GM04504 (cell line): ENCODE measurements around the gene PDSS2.
A peak's percentile ranks its signal among the peaks of the same experiment; 100 is the strongest.
"Not testable (repeated sequence)": the region's sequence is repeated elsewhere in the genome, so short reads cannot be mapped to it uniquely, and the experiment has no call there.

Experiments
- DNase-seq: peaks from one replicate; pipeline ENCODE4 v3.0.0-alpha.2; 2012; ENCODE audit warnings: low read depth

The PDSS2 gene

GRCh38 chr6:107459283-107460082 is at the start of gene PDSS2:
PDSS2 (minus strand) TSS chr6:107459564; CDS start chr6:107459285, 279 bp downstream.
- DNase-seq = peak; percentile 92

GRCh38 chr6:107506145-107506544 is 46.8 kb upstream of the PDSS2 start:
- no peak for DNase-seq

DNA sequence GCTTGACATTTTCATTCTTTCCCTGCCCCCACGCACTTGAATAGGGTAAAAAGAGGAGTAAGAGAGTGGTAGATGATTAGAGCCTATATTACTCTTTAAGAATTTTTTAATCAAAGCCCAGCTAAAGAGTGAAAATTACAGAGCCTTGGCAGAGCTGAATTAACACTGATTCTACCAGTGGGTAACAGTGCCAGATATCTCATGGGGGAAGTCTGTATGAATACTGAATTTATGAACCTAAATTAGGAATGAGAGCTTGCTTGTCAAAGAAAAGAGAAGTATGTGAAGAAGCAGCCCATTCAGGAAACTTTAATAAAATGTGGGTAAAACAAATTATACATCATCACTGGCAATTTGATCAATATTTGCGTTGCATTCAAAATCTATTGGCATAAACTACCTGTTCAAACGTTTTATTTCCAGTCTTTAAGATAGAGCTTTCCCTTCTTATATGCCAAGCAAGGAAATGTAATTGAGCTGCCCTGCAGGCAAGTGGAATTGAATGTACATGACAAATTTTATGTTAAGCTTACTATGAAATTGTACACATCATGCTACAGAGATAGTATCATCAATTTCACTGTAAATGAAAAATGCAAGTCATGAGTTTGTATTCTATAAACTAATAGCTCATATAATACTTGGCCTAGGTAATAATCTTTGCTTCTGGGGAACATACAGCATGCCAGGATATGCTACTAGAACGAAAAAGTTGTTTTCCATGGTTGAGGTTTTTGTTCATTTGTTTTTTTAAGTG is 45.1 kb upstream of the PDSS2 start:
- DNase-seq = no peak

DNA sequence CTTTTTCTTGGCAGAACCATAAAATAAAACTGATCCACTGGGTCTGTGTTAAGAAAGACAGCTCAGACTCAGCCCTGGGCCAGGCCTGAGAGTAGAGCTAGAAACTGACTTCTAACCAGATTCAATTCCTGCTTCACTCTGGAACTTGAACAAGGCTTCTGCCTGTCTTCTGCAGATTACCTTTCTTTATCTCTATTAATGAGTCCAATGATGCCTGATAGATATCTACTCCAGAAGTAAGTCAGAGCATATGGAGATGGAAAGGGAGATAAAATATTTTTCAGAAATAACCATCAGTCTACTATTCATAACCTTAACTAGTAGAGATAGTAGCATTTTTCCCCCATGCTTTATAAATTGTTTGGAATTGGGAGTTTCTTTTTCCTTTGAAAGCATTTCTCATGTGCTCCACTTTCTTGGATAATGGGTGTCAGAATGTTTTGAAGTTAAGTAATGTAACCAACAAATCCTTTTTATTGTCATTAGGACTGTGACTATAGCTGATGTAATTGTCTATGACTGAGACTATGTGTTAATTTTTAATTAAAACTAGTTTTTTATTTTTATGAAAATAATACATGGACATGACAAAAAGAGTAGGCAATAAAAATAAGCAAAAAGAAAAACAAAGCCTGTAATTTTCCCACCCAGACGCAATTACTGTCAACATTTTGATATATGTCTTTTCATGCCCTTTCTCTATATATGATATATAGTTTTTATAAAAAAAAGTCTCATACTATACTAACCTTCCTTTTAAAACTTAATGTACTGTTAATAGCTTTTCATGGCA is 37.7 kb upstream of the PDSS2 start:
- DNase-seq = no peak

- no peak for DNase-seq
Observed at GRCh38 chr6:107495971-107496370, 36.6 kb upstream of the PDSS2 start.

- DNase-seq = no peak
Observed at GRCh38 chr6:107495196-107495643, 35.9 kb upstream of the PDSS2 start.

DNA sequence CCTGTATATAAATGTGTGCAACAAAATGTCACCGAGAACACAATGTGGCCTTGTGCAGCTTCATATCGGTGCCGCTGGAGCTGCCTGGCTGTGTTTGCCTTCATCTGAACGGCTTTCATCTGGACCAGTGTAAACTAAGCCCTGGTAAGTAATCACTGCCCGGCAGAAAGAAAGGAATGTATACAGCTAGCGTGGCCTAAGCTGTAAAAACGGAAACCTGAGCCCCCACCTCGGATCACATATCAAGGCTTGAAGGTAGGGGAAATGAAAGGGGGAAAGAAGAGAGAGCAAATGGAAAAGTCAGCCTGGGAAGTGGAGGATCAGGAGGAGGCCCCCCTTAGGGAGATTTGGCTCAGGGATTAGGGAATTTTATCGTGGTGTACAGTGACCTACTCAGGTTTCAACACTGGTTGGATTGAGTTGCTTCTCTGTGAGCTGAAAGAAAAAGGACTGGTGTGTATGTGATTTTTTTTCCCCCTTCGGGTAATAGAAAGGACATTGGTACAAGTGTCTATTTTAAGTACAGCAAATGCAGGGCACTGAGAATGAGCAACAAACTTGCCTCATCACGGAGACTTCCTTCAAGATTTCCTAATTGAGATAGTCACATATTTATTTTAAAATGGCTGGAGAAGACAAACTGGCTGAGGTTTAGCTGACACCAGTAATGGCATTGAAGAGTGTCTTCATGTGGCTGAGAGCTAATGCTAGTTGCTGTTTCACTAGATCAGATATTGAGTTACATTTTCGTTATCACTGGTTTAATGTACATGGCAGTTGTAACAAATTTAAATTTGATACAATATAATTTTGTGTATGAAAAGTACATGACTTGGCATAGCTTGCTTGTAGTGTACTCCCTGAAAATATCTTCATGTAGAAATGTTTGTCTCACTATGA is 34.0 kb upstream of the PDSS2 start:
- no peak for DNase-seq

- no peak for DNase-seq
Observed at GRCh38 chr6:107491760-107492660, 32.6 kb upstream of the PDSS2 start.

DNA sequence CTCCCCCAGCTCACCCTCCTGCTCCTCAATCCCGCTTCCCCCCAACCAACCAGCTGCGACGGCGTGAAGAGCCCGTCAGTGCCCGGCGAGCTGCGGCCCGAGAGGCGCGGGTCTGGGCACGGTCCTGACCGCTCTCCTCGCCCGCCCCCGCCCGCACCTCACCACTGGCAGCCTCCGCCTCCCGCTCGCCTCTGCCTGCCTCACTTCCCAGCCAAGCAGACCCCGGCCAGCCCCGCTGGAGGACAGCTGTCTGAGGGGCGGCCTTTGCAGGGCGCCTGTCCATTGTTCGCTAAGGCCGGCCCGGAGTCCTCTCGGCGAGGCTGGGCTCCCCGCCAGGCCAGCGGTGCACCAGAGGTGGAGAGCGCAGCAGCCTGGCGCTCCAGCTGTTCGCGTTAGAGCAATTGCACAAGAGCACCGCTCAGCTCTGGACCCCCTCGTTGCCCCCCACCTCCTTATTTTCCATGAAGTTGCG is 31.8 kb upstream of the PDSS2 start:
- DNase-seq = no peak

DNA sequence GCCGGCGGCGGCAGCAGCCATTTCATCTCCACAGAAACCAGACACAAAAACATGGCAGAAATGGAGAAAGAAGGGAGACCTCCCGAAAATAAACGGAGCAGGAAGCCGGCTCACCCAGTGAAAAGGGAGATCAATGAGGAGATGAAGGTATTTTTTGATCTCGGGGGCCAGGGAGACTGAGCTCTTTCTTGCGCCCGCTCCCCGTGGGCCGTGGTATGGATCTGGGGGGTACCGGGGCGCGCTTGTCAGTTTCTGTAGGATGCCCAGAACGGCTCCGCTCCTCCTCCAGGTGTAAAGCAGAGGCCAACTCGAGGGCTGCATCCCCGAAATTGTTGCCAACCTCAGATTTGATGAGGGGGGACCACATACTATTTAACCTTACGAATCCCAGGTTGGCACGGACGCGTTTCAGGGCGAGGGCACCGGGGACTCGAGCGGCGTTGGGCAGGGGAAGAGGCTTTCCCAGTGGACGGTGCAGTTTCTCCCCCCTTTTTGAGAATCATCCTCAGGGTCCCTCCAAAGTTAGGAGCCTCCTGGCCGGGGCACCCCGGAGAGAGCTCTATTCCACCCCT is 31.3 kb upstream of the PDSS2 start:
- no peak for DNase-seq

DNA sequence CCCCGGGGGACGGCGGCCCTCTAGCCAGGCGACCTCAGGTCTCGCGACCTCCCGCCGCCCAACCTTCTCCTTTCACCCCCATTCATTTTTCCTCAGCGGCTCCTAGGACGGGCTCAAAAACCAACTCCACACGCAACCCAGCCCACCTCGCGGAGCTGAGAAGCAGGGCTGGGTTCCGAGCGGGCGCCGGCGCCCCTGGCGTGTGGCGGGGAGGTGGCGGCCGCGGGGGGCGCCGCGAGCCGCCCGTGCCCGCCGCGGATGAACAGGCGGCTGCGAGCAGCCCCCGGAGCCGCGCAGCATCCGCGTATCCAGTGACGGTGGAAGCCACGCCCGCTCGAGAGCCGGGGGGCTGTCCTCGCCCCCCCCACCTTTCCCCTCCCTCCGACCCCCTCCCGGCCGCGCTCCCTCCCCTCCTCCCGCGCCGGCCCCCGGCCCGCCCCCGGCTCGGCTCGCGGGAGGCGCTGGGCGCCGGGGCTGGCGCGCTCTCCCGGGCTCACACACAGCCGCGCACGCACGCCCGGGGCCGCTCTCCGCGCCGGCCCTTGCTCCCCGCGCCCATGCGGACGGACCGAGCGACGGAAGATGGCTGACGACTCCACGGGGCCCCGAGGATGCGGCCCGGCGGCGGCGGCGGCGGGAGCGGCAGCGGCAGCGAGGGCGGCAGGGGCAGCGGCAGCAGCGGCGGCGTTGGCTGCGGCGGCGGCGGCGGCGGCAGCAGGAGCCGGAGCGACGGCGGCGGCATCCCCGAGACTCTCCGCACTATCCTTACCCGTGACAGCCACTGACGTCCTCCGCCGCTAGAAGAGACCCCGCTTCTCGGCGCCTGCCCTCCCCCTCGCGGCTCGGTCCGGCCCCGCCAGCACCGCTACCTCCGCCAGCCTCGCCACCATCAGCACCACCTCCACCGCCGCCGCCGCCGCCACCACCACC is 30.5 kb upstream of the PDSS2 start, which contains the start of gene SOBP:
TSS of gene SOBP (plus strand) at position 482 of the 930 bp plus-strand sequence. CDS start 500 bp downstream, outside the sequence.
- no peak for DNase-seq

GRCh38 chr6:107488875-107489635 is 29.7 kb upstream of the PDSS2 start:
- no peak for DNase-seq

DNA sequence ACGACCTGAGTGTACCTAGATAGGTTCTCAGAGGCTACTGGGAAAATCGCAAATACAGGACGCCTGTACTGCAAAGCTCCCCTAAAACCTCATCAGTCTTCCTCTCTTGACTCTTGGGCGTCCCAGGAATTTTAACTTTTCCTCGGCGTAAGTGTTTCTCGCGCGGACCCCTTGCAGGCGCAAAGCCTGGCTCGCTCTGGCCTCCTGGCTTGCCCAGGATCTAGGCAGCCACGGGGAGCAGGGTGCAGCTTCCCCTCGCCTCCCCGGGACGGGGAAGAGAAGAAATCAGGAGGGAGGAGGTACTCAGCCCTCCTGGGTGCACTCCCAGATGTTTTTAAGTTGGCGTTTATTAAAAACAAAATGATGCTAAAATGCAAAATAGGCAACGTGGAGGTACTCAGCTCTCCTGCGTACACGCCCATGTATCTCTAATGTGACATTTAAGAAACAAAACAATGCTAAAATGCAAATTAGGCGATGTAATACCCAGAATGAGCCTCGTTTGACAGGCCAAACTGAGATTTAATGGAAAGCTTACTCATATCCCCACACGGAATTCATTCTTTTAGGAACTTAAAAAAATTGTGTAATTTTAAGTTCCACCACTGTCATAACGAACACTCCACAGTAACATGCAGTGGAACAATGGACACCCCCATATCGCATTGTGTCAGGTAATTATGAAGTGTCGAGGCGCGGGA is 29.0 kb upstream of the PDSS2 start:
- DNase-seq = no peak

DNA sequence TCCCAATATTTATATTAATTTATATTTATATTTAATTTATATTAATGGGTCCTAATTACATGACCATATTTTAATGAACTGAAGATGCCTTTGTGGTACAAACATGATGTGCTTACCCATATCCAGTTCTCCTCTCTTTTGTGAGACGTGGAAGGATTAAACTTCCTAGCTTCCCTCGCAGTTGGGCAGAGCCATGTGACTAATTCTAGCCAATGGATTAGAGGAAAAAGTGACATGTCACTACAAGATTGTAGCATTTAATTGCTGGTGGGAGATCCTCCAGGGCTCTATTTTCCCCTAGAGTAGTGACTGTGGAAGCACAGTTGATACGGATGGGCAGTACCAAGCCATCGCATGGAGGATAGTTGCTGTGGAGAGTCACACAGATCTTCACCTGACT is 25.8 kb upstream of the PDSS2 start:
- DNase-seq = no peak

DNA sequence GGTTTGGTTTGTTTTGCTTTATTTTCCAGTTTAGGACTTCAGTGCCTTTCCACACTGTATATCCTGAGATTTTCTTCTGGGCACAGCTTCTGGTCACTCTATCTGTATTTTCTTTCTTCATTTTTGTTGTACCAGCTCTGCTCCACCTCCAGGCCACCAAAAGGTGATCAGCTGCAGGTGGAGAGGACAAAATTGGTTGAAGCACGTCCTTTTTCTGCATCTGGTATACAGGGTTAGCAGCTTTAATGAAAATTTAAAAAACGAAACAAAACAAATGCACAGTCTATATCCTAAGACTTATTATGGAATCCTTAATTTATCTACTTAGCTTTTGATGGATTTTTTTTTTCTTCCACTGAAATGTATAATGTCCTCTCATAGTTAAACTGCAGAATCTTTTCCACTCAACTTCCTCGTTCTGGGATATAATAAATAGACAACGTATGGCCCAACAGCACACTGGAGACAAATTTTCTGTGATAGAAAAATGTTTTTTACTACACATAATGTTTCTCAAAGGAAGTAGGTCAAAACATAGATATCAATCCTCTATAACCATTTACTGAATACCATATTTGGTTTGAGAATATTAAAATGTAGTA is 19.8 kb upstream of the PDSS2 start:
- DNase-seq = no peak

- DNase-seq = not testable (repeated sequence)
Observed at GRCh38 chr6:107475826-107476225, 16.5 kb upstream of the PDSS2 start.

DNA sequence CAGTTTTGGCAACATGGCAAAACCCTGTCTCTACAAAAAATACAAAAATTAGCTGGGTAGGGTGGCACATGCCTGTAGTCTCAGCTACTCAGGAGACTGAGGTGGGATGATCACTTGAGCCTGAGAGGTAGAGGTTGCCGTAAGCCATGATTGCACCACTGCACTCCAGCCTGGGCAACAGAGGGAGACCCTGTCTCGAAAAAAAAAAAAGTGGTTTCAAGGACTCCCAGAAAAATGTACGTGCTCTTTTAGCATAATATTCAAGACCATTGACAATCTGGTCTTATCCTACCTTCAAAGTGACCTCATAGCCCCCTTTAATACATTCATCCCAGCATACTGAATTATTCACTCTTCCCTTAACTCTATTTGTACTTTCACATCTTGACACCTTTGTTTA is 16.0 kb upstream of the PDSS2 start:
- DNase-seq = not testable (repeated sequence)
